CD14-positive monocyte (primary cell): ENCODE results near the gene ADAMTSL1. TPM values are rescaled to one million over a fixed set of nuclear protein-coding genes. Genes with fewer than 3 reads are reported as not detected.

Experiments used
- DNase-seq, 3 donors: peaks; one replicate each; pipeline ENCODE4 v3.0.0-alpha.2; 2011 to 2022
- H2AFZ ChIP-seq: 2 replicates; pipeline ENCODE4 v1.6.0; 2012; ENCODE audit warnings: mild to moderate bottlenecking, low read depth, low read length, inconsistent platforms; ENCODE audit not compliant: insufficient read depth, poor library complexity, severe bottlenecking
- H3K27ac ChIP-seq, 2 donors: 1 replicate in 1 of 2; 2 replicates in 1 of 2; pipeline ENCODE4 v1.5.1; 2012 to 2013; ENCODE audit warnings: low read length in 2 of 2, control low read depth in 1 of 2, inconsistent platforms in 1 of 2, low read depth in 1 of 2, mild to moderate bottlenecking in 1 of 2
- H3K27me3 ChIP-seq, 2 donors: one replicate each; pipeline versions ENCODE4 v1.6.0 to v1.6.1; 2011 to 2013; ENCODE audit warnings: low read length in 2 of 2; ENCODE audit not compliant: control insufficient read depth in 2 of 2, insufficient read depth in 2 of 2
- H3K36me3 ChIP-seq, 2 donors: replicated peaks in 1 of 2; 1 replicate in 1 of 2; 2 replicates in 1 of 2; pipeline versions ENCODE4 v1.5.1 to v1.6.1; 2012 to 2013; ENCODE audit warnings: low read length in 2 of 2, control low read depth in 1 of 2, inconsistent platforms in 1 of 2, mild to moderate bottlenecking in 1 of 2; ENCODE audit not compliant: insufficient read depth in 2 of 2, control insufficient read depth in 1 of 2
- H3K4me1 ChIP-seq, 2 donors: 1 replicate in 1 of 2; 2 replicates in 1 of 2; pipeline versions ENCODE4 v1.5.1 to v1.6.1; 2012 to 2013; ENCODE audit warnings: low read length in 2 of 2, control low read depth in 1 of 2, inconsistent platforms in 1 of 2, mild to moderate bottlenecking in 1 of 2, moderate library complexity in 1 of 2; ENCODE audit not compliant: insufficient read depth in 2 of 2, control insufficient read depth in 1 of 2
- H3K4me2 ChIP-seq: replicated peaks from 2 replicates; pipeline ENCODE3; 2012; ENCODE audit warnings: low read length, moderate library complexity, mild to moderate bottlenecking; ENCODE audit not compliant: poor library complexity, severe bottlenecking; ENCODE audit errors: extremely low read depth
- H3K4me3 ChIP-seq, 3 experiments: fragments of 200-600 bp in 1 of 3; sonication (generic) in 1 of 3; replicated peaks in 1 of 3; 1 replicate in 2 of 3; 2 replicates in 1 of 3; pipeline ENCODE4 v1.5.1; 2011 to 2013; ENCODE audit warnings: low read length in 3 of 3, mild to moderate bottlenecking in 3 of 3, control low read depth in 2 of 3, low read depth in 2 of 3, inconsistent platforms in 1 of 3, moderate library complexity in 1 of 3
- H3K79me2 ChIP-seq: 2 replicates; pipeline ENCODE4 v1.6.0; 2012; ENCODE audit warnings: mild to moderate bottlenecking, control low read depth, inconsistent platforms, low read length, moderate library complexity; ENCODE audit not compliant: insufficient read depth
- H3K9ac ChIP-seq: 2 replicates; pipeline ENCODE4 v1.6.0; 2017; ENCODE audit warnings: low read length, mild to moderate bottlenecking; ENCODE audit not compliant: insufficient read depth, poor library complexity, severe bottlenecking
- H3K9me3 ChIP-seq, 2 donors: replicated peaks in 1 of 2; 1 replicate in 1 of 2; 2 replicates in 1 of 2; pipeline versions ENCODE4 v1.5.1 to v1.6.1; 2012 to 2013; ENCODE audit warnings: low read length in 2 of 2, control low read depth in 1 of 2; ENCODE audit not compliant: control insufficient read depth in 1 of 2, insufficient read depth in 1 of 2
- H4K20me1 ChIP-seq: 2 replicates; pipeline ENCODE4 v1.6.0; 2012; ENCODE audit warnings: mild to moderate bottlenecking, low read length, control low read depth, moderate library complexity; ENCODE audit not compliant: insufficient read depth
- H3K27ac Mint-ChIP-seq, 7 donors: one replicate each; pipeline ENCODE4 v1.8.0; 2020; ENCODE audit warnings: mild to moderate bottlenecking in 7 of 7, mixed read lengths in 7 of 7, moderate library complexity in 6 of 7, inconsistent platforms in 2 of 7
- H3K27me3 Mint-ChIP-seq, 3 donors: one replicate each; pipeline ENCODE4 v1.8.0; 2021 to 2022; ENCODE audit warnings: low read depth in 3 of 3, mild to moderate bottlenecking in 3 of 3, mixed read lengths in 3 of 3, moderate library complexity in 3 of 3, inconsistent platforms in 1 of 3
- H3K36me3 Mint-ChIP-seq, 2 donors: one replicate each; pipeline ENCODE4 v1.8.0; 2020; ENCODE audit warnings: mixed read lengths in 2 of 2, inconsistent platforms in 1 of 2, mild to moderate bottlenecking in 1 of 2
- H3K4me1 Mint-ChIP-seq: one replicate; pipeline ENCODE4 v1.8.0; 2020; ENCODE audit warnings: mild to moderate bottlenecking, mixed read lengths
- H3K4me3 Mint-ChIP-seq, 2 donors: one replicate each; pipeline ENCODE4 v1.8.0; 2020; ENCODE audit warnings: mild to moderate bottlenecking in 2 of 2, mixed read lengths in 2 of 2, moderate library complexity in 1 of 2
- H3K9me3 Mint-ChIP-seq, 7 donors: one replicate each; pipeline ENCODE4 v1.8.0; 2020 to 2022; ENCODE audit warnings: mixed read lengths in 7 of 7, mild to moderate bottlenecking in 6 of 7, moderate library complexity in 6 of 7, inconsistent platforms in 2 of 7
- WGBS: methylation state at CpG from one replicate; pipeline ENCODE4 v1.1.5; 2013; ENCODE audit warnings: missing lambda C conversion rate; ENCODE audit not compliant: insufficient coverage; 5-methylcytosine and 5-hydroxymethylcytosine counted together
- intact Hi-C, 2 donors: fragments of 100-400 bp; cut with micrococcal nuclease; formaldehyde crosslinking; loops; one replicate each; pipeline versions ENCODE4 v1.15.0 to v1.15.1; 2023
- polyA plus RNA-seq, 3 donors: library from polyadenylated mRNA; depleted of rRNA in 1 of 3; unstranded in 2 of 3; stranded (reverse) in 1 of 3; fragments of 300-500 nt in 2 of 3; fragments of >200 nt in 1 of 3; fragmentation: Illumina TruSeq in 2 of 3; gene quantifications; 1 replicate in 2 of 3; 2 replicates in 1 of 3; pipeline ENCODE4 v1.2.3, GENCODE V29; 2012 to 2021
- TF ChIP-seq, protein P1 (sequence below): fragments of 200-600 bp; IDR thresholded peaks from one replicate; pipeline ENCODE4 v1.8.0; 2022; ENCODE audit warnings: antibody characterized with exemption, mild to moderate bottlenecking

ADAMTSL1 gene
- polyA plus RNA-seq, 3 donors, result not detected

GRCh38 chr9:18896531-18897179 lies 422.7 kb downstream of the ADAMTSL1 start:
- Histone ChIP-seq H4K20me1 (no peaks in the 10 kb centered on the region), H3K27me3 (no peaks in the 10 kb centered on the region), H3K9ac (no peak overlapping the region), H3K4me1 (no peaks in the 10 kb centered on the region), H3K27ac (no peak overlapping the region), H3K36me3 (no peaks in the 10 kb centered on the region), H3K9me3 (peaks cover 7 to 16% of the 10 kb centered on the region in 2 donors), H3K4me2 (no peak overlapping the region), H3K4me3 (no peak overlapping the region), H2AFZ (no peak overlapping the region), H3K79me2 (no peaks in the 10 kb centered on the region)
- no peaks in the 10 kb centered on the region for H3K27me3 Mint-ChIP-seq
- peaks cover 8% of the 10 kb centered on the region for H3K4me1 Mint-ChIP-seq
- TF ChIP-seq, protein P1, sequence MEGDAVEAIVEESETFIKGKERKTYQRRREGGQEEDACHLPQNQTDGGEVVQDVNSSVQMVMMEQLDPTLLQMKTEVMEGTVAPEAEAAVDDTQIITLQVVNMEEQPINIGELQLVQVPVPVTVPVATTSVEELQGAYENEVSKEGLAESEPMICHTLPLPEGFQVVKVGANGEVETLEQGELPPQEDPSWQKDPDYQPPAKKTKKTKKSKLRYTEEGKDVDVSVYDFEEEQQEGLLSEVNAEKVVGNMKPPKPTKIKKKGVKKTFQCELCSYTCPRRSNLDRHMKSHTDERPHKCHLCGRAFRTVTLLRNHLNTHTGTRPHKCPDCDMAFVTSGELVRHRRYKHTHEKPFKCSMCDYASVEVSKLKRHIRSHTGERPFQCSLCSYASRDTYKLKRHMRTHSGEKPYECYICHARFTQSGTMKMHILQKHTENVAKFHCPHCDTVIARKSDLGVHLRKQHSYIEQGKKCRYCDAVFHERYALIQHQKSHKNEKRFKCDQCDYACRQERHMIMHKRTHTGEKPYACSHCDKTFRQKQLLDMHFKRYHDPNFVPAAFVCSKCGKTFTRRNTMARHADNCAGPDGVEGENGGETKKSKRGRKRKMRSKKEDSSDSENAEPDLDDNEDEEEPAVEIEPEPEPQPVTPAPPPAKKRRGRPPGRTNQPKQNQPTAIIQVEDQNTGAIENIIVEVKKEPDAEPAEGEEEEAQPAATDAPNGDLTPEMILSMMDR, result no peak
- no peak overlapping the region for H3K27ac Mint-ChIP-seq
- WGBS, result 100% methylated on average over 1 of the region's 2 CpGs
- no peak for DNase-seq
- peaks cover 11 to 28% (median 20%) of the 10 kb centered on the region in 7 donors for H3K9me3 Mint-ChIP-seq
- H3K36me3 Mint-ChIP-seq, result no peaks in the 10 kb centered on the region
- H3K4me3 Mint-ChIP-seq, result no peak overlapping the region
- intact Hi-C loops, result no loop called here

- H3K79me2 ChIP-seq, result no peaks in the 10 kb centered on the region
- H3K4me1 ChIP-seq, result no peaks in the 10 kb centered on the region
- H3K27ac ChIP-seq, result no peak overlapping the region
- H3K9ac ChIP-seq, result no peak overlapping the region
- TF ChIP-seq, protein P1, result no peak
- no peaks in the 10 kb centered on the region for H3K27me3 ChIP-seq
- H3K36me3 ChIP-seq, result no peaks in the 10 kb centered on the region
- H3K27ac Mint-ChIP-seq, result no peak overlapping the region
- peaks cover 2 to 20% (median 3%) of the 10 kb centered on the region in 7 donors for H3K9me3 Mint-ChIP-seq
- H3K4me1 Mint-ChIP-seq, result no peaks in the 10 kb centered on the region
- no peaks in the 10 kb centered on the region for H3K36me3 Mint-ChIP-seq
- H3K27me3 Mint-ChIP-seq, result peaks cover 0 to 6% (median 0%) of the 10 kb centered on the region in 3 donors
- intact Hi-C loops, result no loop called here
- H2AFZ ChIP-seq, result no peak overlapping the region
- DNase-seq, result no peak
- H3K4me2 ChIP-seq, result no peak overlapping the region
- H3K9me3 ChIP-seq, result no peaks in the 10 kb centered on the region
- no peak overlapping the region for H3K4me3 Mint-ChIP-seq
- H4K20me1 ChIP-seq, result no peaks in the 10 kb centered on the region
- H3K4me3 ChIP-seq, result no peak overlapping the region
- 100% methylated on average over 1 of the region's 2 CpGs for WGBS
These were observed 429.5 kb downstream of the ADAMTSL1 start for GRCh38 chr9:18903450-18903849.
